Measurements from ENCODE around the gene BCAR3.
A peak's percentile ranks its signal among the peaks of the same experiment; 100 is the strongest.

The BCAR3 gene

DNA sequence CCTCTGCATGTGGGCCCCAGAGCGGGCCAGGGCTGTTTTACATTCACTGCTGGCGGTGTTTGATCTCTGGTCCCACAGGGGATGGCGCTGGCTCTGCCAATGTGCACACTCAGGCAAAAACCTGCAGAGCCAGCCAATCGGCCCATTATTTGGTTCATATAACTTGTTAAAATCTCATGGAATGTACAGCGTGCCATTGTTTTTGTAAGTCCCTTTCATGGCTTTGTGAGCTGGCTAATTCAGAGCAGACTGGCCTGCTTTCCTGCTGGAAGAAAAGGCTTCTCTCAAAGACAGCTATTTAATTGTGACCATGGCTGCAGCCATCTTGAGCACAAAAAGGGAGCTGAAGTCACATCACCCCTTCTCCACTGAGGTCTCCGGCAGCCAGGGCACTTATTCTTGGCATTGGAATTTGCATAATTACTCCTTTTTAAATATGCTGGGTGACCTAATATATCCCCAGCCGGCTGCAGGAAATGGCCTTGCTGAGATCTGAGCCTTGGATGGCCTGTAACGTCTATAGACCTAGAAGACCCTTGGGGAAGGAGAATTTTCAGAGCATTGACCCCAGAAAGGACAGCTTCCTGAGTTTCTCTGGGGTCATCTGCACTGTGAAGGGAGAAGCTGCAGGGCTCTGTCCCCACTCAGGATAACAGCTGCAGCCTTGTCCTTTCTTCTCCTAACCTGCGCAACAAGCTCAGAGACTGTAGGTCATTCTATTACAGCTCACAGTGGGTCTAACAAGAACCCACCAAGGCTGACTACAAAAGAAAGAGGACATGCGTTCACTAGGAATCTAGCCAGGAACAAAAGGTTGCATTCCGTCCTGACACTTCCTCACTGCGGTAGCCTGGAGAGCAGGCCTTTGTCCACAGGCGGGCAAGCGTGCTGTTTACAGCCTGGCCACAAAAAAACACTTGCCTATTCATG is 45.8 kb downstream of the BCAR3 start:
- DNase-seq, result no peak

DNA sequence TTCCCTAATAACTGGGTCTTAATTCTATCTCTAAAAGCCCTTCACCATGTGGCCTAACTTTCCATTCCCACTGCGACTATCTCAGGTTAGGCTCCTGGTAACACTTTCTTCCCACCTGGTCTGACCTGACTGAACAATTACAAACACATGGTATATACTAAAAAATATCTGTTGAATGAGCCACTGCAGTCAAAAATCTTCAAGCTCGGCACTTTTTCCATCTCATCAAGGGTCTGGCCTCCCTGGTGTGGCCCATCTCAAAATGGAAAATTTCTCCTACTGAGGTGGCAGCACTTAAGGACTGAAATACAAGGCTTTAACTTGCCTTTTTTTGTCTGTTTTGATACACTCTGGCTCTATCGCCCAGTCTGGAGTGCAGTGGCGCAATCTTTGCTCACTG is 48.3 kb downstream of the BCAR3 start:
- DNase-seq, result no peak

DNA sequence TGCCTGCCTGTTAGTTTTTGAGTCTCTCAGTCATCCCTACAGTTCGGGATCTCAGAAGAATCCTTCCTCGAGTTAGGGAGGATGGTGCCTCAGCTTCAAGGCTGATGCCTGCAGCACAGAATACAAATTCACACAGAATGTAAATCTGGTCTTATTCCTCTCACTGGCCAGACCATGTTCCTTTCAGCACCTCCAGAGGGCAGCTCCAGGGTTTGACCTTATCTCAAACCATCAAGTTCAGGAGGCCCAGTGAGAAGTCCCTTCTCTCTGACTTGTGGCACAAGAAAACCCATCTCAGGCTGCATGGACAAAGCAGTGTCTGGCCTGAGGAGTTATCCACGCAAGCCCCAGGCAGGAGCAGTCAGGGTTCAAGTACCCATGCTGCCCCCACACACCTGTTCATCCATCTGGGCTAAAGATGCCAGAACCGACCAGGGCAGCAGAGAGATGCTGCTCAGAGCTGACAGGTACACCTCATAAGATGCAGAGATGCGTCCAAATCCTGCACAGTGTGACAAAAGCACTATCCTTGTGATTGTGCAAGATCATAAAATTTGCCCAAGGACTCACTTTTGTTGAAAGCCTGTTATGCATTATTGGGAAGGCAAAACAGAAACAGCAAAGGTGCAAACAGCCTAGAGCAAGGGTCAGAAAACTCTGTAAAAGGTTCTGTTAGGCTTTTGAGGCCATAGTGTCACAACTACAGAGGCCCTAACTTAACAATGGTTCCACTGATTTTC is 49.8 kb downstream of the BCAR3 start:
- no peak for DNase-seq

DNA sequence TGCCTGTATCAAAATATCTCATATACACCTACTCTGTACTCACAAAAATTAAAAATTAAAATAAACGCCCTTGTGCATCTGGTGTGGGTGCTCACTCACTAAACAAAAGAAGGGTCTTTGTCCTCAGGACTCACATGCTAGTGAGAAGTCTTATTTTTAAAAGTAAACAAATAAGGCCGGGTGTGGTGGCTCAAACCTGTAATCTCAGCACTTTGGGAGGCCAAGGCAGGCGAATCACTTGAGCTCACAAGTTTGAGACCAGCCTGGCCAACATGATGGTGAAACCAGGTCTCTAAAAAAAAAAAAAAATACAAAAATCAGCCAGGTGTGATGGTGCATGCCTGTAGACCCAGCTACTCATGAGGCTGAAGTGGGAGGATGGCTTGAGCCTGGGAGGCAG is 51.5 kb downstream of the BCAR3 start:
- no peak for DNase-seq

DNA sequence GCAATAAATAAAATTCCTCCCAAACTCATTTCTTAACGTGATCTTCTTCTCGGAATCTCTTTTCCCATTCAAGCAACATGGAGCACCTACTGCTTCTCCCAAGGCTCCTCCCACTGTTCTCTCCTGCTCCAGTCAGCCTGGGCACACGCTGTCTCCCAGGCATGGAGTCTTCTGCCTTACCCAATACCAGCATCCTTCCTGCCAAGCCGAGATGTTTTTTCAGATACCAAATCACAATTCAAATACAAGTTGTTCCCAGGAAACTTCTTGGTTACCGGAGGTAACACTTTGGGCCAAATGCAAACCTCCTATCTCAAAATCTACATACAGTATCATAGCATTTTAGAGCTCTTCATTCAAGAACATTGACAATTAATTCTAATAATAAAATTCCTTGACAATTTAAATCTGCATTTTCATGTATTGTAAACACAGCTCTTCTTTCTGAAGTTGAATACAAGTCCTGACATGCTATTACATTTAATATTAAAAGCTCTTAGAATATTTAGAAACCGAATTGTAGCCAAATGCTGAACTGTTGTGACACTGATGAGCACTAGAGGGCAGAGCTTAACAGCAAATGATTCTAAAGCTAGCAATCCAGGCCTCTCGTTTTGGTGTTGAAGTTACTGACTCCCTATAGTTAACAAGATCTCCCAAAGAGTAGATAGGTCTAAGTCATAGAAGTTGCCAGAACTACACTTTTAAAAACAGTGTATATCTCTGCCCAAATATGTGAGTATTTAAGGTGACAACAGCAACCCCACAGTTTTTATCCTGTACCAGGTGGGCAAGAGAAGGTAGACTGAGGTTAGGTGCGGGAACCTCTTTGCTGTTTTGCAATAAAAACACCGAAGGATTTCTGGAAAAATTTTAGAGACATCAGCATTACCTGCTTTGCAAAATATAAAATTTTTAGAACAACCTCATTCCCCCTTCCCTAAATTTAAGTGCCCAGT is 52.3 kb downstream of the BCAR3 start:
- peak in 1 of 2 donors; percentile 79 for DNase-seq

DNA sequence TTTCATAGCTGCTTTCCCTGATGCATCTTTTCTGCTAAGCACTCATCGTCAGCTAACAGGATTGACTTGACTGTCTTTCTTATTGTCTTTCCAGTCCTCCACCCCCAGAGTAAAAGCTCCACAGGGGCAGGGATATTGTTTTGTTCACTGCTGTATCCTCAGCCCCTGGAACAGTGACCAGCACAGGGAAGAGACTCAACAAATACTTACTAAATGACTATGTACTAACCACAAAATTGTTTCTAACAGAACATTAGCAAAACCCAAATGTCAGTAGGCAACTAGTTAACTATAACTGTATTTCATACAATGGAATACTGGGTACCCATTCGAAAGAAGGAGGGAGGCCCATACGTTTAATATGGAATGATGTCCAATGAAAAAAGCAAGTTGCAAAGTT is 53.0 kb downstream of the BCAR3 start:
- no peak for DNase-seq

DNA sequence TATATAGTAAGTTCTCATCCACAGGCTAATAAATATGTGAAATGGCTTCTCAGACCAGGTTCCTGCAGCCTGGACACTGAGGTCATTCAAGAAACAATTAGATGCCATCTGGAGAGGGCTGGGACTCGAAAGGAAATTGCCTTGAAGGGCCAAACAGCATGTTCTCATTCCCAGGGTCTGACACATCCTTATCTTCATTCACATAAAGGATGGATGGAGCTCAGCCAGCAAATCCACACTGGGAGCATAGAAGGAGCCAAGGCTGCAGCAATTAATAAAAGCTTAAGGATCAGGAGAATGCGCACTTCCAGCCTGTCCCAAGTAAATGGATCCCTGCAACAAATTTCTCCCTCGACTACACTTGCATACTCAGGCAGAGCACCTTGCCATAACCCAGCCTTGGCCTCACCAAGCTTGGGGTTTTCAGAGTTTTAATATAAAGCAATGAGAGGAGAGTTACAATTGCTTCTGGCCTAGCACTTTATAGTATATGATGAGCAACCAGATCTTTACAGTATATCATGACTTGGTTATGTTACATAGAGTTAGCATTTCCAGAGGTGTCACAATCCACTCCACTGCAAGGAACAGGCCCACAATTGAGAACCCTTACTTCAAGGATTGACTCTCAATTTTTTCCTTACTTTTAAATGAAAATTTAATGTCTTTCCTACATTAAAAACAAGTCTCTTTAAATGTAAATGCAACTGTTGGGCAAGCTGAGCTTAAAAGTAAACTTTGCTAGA is 55.9 kb downstream of the BCAR3 start:
- no peak for DNase-seq

DNA sequence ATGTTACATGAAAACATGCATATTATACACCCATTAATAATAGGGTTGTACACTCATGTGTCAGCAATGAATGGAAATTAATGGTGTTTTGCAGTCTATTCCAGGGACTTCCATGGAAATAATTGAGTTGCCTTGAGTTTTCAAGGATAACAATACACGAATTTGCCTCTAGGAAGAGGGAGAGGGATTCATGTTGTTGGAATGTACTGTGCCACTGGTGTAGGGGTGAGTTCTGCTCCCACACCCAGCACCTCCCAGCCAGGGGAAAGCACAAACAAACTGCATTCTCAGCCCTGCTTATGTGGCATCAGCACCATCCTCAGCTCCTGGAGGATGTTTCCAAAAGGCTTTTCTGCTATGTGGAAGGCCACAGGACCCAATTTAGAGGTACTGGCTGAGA is 57.8 kb downstream of the BCAR3 start:
- DNase-seq, result no peak

DNA sequence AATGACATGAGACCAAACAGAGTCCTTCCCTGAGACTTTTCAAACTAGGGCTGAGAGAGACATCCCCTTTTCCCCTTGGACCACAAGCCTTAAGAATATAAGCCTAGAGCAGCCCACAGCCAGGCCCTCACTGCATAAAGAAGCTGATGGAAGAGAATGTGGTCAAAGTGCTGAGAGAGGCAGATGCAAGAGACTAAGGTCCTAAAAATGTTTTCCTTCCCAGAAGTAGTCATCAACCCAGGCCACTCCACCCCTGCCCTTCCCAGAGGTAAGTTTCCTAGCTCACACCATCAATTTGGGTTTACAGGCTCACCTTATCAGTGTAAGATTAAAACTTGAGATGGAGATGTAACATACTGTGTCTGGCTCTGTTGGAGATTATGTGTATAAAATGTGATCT is 58.2 kb downstream of the BCAR3 start:
- DNase-seq, result no peak

DNA sequence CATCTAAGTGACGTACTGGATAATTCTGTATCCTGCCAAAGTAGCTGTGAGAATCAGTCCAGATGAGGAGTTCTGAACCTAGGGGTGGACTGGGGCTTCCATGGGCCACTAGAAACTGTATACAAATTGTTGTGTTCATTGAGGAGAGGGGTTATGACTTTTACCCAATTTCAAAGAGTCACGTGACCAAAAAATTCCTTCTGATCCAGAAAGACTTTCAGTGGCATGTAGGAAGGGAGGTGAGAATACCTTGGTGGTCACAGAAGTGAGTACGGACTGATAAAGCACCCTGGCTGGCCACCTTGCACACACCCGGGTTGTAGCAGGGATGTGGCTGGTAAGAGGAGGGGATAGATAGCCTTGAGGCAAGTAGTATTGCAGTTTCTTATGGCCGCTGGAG is 60.4 kb downstream of the BCAR3 start:
- DNase-seq, result no peak

DNA sequence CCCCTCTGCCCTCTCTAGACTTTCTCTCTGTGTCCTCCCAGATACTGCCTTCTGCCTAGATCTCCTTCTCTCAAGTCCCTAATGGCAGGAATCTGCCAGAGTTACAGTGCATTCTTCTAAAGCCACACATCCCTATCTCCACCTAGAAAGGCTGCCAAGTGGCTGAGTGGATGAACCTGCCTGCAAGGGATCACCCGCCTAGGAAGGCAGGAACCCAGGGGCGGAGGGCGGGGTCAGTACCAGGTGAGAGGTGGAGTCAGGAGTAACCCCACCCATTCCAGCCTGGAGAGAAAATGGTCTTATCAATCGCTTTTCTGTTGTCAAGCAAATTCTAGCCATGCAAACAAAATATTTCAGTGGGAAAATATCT is 60.8 kb downstream of the BCAR3 start:
- DNase-seq, result no peak

DNA sequence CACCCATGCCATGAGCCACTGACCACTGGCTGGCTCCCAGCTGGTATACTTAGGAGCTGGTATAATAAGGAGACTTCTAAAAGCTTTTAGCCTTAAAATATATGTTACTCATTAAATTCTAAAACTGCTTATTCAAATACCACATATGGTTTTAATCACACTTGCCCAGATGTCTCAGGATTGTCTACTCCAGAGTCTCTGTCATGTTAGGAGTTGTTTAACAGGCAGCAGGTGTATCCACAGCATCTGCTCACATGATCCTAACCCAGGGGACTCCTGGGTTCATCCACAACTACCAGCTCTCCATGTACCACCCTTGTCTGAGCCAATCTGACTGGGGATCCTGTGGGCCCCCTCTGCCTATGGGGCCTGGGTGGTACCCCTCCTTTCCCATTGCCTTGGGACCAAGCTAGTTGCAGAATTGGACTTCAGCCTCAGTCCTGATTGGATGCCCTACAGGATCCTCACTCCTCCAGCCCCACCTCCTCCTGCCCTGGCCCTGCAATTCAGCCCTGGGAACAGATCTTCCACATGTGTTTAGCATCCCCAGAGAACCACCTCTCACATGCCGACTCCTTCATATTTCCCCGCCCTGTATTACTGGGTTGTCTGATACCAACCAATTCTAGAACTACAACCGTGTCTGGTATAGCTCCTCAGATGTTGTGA is 61.3 kb downstream of the BCAR3 start:
- DNase-seq, result no peak

DNA sequence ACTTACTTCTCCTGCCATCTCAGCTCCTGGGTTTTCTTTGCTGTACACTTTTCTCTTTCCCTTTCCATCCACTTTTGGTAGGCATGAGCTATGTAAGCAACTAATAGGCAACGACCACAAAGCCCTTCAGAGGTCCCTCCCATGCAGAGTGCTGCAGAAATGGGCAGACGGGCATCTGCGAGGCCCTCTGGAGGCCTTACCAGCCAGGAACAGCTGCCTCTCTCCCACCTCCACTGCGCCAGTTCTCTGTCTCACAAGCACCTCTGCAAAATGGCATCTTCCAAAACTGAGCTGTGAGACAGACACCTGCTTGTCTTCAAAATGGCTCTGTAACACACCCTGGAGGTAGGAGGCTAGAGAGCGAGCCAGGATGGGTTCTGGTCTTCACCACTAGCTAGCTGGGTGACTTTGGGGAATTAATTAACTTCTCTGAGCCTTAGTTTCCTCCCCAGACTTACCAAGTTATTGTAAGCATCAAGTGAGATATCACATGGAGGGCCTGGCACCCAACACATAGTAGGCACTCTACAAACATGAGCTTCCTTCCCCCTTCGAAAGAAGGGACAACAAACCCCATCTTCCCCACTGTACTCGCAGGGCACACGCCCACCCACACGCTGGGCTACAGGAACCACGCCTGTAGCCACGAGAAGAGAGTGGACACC is 62.0 kb downstream of the BCAR3 start:
- peak in 1 of 2 donors; percentile 28 for DNase-seq

DNA sequence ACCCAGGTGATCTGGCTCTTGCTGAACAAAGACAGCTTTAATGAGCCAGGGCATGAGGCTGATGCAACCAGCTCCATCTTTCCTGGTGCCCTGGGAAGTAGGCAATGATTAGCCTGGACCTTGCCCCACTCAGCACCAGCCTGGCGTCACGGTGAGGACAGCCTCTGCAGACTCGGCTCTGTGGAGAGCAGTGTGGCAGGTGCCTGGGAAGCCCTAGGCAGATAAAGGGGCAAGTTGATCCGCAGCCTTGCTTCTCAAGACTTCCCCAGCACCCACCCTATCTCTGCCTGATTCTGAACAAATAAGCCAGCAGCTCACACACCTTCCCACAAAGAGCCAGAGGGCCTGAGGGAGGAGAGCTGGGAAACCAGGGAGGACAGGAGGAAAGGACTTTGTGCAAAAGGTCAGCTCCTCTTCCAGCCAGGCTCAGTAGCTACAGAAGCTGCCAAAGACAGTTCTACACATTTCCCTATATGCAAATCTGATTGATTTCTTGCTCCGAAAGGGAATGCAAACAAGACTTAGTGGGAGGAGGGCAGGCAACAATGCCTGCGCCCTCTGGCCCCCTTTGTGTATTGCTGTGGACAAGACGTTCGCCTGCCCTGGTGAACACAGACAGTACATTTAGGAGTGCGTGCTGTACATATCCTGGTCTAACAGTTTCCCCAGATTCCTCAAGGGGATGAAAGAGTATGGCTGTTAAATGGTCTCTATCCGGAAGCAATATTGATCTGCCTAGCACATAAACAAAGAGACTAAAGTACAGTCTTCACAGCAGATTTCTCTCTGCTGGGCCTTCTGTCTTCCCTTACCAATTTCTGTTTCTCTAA is 63.8 kb downstream of the BCAR3 start:
- no peak for DNase-seq

DNA sequence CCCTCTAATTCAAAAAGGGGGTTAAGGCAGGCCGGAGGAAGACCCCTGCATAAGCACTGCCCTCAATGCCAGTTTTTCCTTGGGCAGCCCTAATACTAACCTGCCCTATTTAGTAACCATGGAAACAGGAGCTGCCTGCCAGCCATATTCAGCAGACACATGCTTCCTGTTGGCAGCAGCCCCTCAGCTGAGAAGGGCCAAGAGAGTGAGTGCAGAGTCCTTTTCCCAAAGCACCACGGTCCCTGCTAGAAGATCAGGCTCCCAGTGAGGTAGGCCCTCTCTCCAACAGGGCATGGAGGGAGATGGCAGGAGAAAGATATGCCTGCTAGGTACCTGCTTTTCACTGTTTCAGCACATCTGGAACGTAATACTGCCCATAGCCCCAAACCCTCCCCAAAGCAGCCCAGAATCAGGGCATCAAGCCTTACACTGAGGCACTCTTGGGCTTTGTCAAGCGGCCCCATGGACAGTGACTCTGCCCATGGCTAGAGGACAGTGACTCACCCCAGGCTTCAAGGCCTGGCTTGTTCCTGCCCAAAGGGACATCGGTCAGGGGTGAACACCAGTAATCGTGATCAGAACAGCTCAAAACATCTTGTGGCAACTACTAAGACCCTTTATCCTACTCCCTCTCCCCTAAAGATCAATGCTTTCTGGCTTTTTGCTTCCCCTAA is 64.5 kb downstream of the BCAR3 start:
- no peak for DNase-seq

DNA sequence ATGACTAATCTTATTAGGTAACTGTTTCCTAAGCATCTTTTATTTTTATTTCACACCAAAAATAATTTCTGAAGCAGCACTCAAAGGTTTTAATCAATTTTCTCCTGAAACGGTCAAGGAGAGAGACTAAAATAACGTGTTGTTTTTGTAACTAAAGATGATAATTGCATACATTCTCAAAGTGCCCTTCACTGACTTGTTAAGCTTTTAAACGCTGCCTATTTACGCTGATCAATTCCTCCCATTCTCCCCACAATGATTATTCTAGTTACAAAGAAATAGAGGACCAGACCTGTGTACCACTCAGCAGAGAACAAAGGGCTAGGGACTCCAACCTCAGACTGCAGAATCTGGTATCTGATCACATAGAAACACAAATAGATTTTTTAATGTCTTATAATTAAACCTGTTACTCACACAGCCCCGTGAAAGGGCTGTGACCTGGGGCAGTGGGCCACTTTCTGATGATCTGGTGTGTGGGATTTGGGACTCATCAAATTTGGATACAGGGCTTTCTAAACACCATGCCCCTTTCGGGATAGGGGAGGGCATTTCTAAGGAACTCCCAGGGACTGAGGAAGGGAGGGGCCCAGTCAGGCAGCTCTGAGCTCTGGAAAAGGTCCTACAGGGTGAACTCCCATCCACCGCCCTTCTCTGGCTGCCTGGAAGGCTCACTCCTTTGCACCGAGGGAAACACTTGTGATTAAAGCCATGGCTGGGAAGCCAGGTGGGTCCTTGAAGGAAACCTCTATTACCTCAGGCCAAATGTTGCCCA is 65.2 kb downstream of the BCAR3 start:
- no peak for DNase-seq

DNA sequence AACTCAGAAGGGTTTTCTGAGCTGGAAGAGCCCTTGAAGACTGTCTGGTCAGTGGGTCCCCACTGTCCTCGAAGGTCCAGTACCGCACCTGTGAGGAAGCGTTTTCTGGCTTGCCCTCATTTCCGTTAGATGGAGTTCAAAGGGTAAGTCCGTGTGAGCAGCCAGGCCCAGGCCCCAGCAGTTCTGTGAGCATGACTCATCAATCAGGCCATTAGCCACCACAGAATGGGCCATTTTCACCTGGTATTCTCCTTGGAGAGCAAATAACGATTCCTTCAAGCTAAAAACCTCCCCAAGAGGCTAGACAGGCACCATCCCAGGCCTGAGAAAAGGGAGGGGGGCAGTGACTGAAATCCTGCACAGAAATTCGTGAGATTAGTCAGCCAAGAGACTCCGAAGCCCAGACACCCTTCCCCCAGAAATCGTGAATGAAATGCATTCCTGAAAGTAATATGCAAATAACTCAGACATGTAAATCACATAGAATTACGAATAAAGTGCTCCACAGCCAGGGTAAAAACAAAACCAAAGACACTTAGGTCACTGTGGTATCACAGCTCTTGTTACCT is 66.0 kb downstream of the BCAR3 start:
- no peak for DNase-seq

DNA sequence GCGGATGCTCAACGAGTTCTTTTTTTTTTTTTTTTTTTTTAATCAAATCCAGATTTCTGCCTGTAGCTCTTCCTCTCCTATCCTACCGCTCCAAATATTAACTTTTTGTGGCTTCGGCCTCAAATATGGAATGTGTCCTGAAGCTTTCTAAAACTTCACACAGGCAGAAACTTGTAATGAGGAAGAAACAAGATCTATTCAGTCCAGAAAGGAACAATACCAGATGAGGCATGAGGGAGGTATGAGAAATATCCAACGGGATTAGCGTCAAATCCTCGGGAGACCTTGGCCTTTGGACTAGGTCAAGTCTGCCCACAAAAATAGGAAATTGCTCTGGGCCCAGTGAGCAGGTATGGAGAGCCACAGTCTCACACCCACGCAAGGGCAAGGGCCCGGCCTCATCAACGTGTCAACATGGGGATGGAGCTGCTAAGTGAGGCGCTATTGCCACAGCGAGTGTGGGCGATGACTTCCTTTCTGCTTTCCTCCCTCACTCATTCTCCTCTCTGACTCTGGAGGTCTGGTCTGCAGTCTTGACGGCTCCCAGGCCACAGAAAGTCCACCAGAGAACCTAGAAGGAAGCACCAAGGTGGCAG is 66.6 kb downstream of the BCAR3 start:
- no peak for DNase-seq
